ENCODE data around the gene PROX2.

PROX2 gene

DNA sequence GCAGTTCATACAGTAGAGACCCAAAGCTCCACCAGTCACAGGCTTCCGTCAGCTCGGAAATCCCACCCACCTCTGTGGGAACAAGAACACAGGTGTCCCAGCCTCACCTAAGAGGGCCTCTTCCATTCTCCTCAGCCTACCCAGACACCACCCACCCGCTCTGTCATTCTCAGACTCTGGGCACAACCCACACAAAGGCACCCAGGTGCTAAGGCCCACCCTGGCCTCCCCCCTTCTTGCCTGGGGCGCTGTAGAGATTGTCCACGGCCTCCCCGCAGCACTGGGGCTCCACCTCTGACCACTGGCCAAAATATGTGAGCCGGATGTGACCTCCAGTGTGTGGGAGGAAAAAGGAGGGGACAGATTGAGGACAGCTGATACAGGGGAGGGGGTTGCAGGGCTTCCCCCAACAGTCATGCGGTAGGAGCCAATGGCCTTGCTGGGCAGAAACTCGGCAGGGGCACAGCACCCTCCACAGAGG is 33.0 kb upstream of the PROX2 start:
- no peak for DNase-seq

DNA sequence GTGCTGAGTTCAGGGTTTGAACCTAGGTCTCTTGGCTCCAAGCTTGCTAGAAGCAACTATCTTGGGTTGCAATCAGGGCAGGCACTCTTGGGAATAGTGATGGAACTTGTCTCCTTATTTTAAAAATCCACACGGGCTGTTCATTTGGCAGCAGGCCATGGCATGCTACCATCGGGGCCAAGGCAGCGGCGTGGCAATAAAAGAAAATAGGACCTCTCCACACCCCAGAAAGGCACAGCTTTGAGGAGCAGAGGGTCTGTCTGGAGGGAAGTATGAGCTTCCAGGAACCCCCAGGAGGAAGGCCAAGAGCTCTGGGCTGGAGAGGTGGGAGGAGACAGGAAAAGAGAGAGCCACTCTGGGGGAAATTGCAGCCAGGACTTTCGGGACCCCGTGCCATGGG is 31.8 kb upstream of the PROX2 start:
- no peak for DNase-seq

DNA sequence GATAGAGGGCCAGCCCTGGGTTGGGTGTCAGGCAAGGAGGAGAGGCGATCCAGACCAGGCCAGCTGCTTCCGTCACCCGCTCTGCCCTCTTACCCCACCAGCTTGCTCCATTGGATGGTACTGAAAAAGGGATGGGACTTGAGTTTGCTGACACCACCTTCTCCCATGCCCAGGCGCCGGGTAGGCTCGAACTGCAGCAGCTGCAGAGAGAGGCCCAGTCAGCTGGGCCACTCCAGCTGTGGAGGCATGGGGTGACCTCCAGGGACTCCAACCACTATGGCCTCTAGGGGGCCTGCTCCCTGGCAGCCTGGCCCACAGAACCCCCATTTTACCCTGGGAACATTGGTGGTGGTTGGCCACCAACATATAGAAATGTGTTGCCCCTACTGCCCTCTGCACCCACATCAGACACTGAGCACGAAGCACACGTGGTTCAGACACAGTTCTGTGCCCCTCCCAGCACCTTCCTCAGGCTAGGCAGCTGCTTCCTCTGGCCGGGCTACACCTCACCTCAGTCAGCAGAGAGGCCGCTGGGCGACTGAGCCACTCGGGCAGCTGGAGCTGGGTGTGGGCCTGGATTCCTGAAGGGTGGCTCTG is 31.1 kb upstream of the PROX2 start:
- DNase-seq: no peak

DNA sequence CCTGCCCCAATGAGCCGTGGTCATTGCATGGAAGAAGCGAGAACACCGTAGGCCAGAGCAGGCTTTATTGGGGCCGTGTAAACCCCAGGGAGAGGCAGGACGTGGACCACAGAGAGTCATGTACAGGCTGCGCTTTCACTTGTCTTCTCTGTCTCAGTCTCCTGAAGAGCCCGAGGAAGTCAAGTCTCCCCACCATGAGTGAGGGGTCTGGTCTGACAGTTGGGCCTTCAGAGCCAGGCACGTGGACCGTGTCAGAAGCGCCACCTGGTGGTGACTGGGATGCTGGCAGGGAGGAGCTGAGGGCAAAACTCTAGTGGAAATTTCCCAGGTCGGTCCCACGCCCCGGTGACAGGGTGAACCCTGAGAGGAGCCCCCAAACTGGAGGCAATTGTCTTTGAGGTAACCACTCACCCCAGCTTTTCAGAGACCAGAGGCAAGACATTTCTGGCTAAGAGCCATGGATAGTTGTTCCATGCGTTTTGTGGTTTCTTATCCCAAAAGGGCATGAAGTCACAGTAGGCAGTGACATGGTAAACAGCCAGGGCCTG is 29.7 kb upstream of the PROX2 start:
- DNase-seq: peak; percentile 57 to 62

GRCh38 chr14:74904635-74905503 is 28.9 kb upstream of the PROX2 start:
- no peak for DNase-seq

- no peak for DNase-seq
These were observed 27.2 kb upstream of the PROX2 start for GRCh38 chr14:74902941-74903705.

DNA sequence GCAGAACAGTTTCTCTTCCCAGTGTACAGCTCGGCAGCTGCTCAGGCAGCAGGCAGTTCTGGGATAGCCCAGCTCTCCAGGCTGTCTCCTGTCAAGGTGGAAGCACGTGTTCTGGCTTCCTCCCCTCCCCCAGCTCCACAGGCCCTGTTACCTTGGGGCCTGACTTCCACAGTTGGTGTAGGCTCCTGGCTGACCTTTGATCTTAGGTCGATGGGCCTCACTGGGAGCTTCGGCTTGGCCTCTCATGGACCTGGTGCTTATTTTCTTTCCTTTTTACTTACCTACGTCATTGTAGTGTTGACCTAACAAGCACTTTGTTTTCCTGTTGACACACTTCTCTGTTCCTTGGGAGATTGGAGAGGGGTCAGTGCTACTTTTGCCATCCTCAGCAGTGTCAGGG is 22.7 kb upstream of the PROX2 start:
- DNase-seq: no peak

- DNase-seq: no peak
These were observed 22.1 kb upstream of the PROX2 start for GRCh38 chr14:74898083-74898482.

GRCh38 chr14:74897642-74898041 is 21.7 kb upstream of the PROX2 start:
- no peak for DNase-seq

DNA sequence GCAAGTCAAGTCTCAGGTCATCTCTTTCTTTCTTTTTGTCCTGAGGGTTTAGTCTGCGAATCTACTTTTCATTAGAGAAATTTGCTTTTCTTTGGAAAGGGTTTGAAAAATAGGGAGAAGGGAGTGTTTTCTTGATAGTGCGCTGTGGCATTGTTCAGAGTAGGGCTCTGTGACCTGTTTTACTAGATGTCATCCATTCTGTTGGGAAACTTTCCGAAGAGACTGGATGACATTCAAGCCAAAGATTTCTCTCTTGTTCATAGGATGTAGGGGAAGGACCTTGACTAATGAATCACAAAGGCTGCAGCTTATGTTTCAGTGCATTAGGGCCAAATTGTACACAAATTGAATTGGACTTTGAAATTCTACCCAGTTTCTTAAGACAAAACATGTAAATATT is 20.5 kb upstream of the PROX2 start:
- no peak for DNase-seq

GRCh38 chr14:74893614-74894091 is 17.7 kb upstream of the PROX2 start:
- DNase-seq: peak in 1 of 2 donors; percentile 8

- DNase-seq: peak in 1 of 2 donors; percentile 50
These were observed 16.8 kb upstream of the PROX2 start for GRCh38 chr14:74892745-74893144.

- DNase-seq: no peak
These were observed 15.9 kb upstream of the PROX2 start for GRCh38 chr14:74891870-74892269.

DNA sequence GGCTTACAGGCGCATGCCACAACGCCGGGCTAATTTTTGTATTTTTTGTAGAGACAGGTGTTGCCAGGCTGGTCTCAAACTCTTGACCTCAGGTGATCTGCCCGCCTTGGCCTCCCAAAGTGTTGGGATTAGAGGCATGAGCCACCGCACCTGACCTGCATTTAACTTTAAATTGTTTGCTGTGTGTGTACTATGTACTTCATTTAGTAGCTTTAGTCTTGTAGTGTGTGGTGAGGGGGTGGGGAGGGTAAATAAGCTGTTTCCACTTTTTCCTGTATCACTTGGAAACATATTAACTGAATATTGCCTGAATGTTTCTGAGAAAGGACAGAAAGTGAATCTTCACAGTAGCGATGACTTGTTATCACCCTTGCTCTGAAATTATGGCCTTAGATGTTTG is 14.3 kb upstream of the PROX2 start:
- no peak for DNase-seq

GRCh38 chr14:74888164-74889158 is 12.5 kb upstream of the PROX2 start:
- DNase-seq: no peak

- no peak for DNase-seq
These were observed 10.1 kb upstream of the PROX2 start for GRCh38 chr14:74886001-74886400.

DNA sequence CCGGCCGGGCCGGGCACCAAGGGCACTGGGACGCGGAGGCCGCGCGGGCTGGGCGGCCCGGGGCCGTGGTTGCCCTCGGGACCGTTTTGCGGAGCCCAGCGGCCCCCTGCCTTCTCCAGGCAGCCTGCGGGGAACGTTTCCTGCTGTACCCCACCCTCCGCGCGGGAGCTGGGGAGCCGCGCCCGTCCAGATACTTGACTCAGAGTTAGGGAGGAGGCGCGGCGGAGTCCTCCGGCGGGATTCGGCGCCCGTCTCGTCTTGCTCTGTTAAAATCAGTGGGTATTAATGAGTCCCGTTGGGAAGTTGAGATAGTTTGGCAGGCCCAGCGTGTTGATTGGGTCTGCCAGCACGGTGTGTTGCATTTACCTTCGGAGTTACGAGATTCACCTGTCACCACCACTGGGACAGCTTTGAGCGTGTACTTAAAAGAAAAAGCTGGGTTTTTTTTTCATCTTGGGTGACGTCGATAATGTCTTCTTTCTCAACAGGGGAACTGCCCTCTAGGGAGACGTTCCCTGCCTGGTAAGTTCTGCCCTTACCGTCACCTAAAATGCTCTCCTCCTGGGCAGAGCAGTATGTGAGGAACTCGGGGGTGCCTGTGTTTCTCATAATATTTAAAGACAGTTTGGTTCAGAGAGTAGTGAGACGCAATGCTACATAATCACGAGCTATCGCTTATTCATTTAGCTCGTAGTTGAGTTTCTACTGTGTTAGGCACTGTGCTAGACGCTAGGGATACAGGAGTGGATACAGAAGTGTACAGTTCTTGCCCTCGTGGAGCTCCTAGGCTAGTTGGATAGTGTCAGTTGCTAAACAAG is 6.4 kb upstream of the PROX2 start:
- peak; percentile 21 to 68 for DNase-seq

- peak; percentile 68 to 86 for DNase-seq
These were observed 5.6 kb upstream of the PROX2 start, which contains the start of gene DLST for GRCh38 chr14:74881431-74882102. Gene DLST, plus strand, starts transcription at chr14:74881916. Its CDS starts 38 bp downstream, at chr14:74881954.

DNA sequence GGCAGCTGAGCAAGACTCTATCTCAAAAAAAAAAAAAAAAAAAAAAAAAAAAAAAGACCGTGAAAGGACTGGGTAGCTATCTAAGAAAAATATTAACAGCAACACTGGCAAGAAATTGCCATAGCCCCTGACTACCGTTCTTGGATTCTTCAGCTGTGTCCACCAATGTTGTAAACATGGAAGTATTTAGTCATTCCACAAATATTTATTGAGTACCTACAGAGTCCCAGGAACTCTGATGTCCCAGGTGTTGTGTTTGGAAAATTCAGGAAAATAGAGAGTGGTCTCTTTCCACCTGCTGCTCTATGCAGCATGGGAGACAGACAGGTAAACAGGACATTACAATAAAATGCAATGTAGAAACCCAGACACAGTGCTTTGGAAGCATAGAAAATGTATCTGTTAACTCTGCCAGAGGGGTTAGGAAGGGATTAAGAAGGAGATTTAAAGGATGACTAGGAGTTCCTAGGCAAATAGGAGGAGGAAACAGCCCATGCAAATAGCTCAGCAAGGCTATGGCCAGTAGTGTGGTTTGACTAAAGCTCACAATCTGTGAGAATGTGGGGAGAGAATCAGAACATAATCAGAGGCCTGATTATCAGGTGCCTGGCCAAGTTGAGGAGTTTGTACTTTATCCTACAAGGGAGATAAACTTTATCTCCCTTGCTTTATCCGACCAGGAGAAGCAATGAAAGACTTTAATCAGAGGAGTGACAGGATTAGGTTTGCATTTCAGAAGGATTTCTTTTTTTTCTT is 3.7 kb upstream of the PROX2 start:
- no peak for DNase-seq
